SU-DHL-6 (cell line): ENCODE measurements around the gene SRL.

Source experiments
- H2AFZ ChIP-seq: fragments of 200-600 bp; sonication (generic); 2 replicates; pipeline ENCODE4 v1.6.1; 2014; ENCODE audit warnings: low read depth, mild to moderate bottlenecking, moderate library complexity, mixed read lengths, antibody characterized with exemption, low read length; ENCODE audit not compliant: severe bottlenecking
- H3F3A ChIP-seq: fragments of 200-600 bp; shearing (Covaris generic); 2 replicates; pipeline ENCODE4 v1.6.0; 2016; ENCODE audit warnings: antibody characterized with exemption, mild to moderate bottlenecking; ENCODE audit not compliant: insufficient read depth
- H3K27ac ChIP-seq: fragments of 200-600 bp; sonication (generic); 2 replicates; pipeline ENCODE4 v1.5.1; 2016; ENCODE audit warnings: low read depth, mild to moderate bottlenecking, low read length, moderate library complexity, mixed read lengths
- H3K27me3 ChIP-seq: fragments of 200-600 bp; sonication (generic), shearing (Covaris generic); 2 replicates; pipeline ENCODE4 v1.6.0; 2014; ENCODE audit warnings: mild to moderate bottlenecking, low read length
- H3K36me3 ChIP-seq: fragments of 200-600 bp; sonication (generic); 2 replicates; pipeline ENCODE4 v1.6.1; 2014; ENCODE audit warnings: mild to moderate bottlenecking, low read length, mixed read lengths
- H3K4me2 ChIP-seq: fragments of 300-600, 200-600 bp; shearing (Covaris generic), sonication (generic); 2 replicates; pipeline ENCODE4 v1.6.0; 2014; ENCODE audit warnings: low read length, low read depth, mild to moderate bottlenecking; ENCODE audit not compliant: poor library complexity, severe bottlenecking
- H3K4me3 ChIP-seq: fragments of 200-600 bp; sonication (generic); 2 replicates; pipeline ENCODE4 v1.5.1; 2014; ENCODE audit warnings: antibody characterized with exemption, low read length, mild to moderate bottlenecking, mixed read lengths; ENCODE audit not compliant: insufficient read depth, poor library complexity, severe bottlenecking
- H3K79me2 ChIP-seq: fragments of 200-600 bp; sonication (generic); 2 replicates; pipeline ENCODE4 v1.6.1; 2014; ENCODE audit warnings: mild to moderate bottlenecking, low read length, moderate library complexity; ENCODE audit not compliant: insufficient read depth
- H3K9ac ChIP-seq: fragments of 200-600 bp; sonication (generic); 2 replicates; pipeline ENCODE4 v1.7.0; 2014; ENCODE audit warnings: mild to moderate bottlenecking, low read length
- H3K9me2 ChIP-seq: fragments of 200-600 bp; sonication (generic); replicated peaks from 2 replicates; pipeline ENCODE4 v1.6.1; 2014; ENCODE audit warnings: low read length; ENCODE audit not compliant: insufficient read depth
- H3K9me3 ChIP-seq: fragments of 200-600 bp; sonication (generic); 2 replicates; pipeline ENCODE4 v1.6.1; 2014; ENCODE audit warnings: low read length, mixed read lengths; ENCODE audit not compliant: insufficient read depth
- H4K20me1 ChIP-seq: fragments of 200-600 bp; sonication (generic); 2 replicates; pipeline ENCODE4 v1.6.1; 2014; ENCODE audit warnings: low read depth, mild to moderate bottlenecking, antibody characterized with exemption, low read length, moderate library complexity, mixed read lengths
- EZH2phosphoT487 ChIP-seq: fragments of 200-600 bp; sonication (generic), shearing (Covaris generic); conservative IDR thresholded peaks from 2 replicates; pipeline ENCODE4 v1.6.1; 2018; ENCODE audit warnings: mild to moderate bottlenecking, antibody characterized with exemption, low read length, moderate library complexity, mixed read lengths
- TF ChIP-seq, protein P1 (sequence below): fragments of 200-600 bp; sonication (generic); IDR thresholded peaks from one replicate; pipeline ENCODE4 v1.5.1; 2017; ENCODE audit warnings: antibody characterized with exemption, mild to moderate bottlenecking, low read length, moderate library complexity; ENCODE audit not compliant: insufficient read depth, poor library complexity, severe bottlenecking

SRL gene

DNA sequence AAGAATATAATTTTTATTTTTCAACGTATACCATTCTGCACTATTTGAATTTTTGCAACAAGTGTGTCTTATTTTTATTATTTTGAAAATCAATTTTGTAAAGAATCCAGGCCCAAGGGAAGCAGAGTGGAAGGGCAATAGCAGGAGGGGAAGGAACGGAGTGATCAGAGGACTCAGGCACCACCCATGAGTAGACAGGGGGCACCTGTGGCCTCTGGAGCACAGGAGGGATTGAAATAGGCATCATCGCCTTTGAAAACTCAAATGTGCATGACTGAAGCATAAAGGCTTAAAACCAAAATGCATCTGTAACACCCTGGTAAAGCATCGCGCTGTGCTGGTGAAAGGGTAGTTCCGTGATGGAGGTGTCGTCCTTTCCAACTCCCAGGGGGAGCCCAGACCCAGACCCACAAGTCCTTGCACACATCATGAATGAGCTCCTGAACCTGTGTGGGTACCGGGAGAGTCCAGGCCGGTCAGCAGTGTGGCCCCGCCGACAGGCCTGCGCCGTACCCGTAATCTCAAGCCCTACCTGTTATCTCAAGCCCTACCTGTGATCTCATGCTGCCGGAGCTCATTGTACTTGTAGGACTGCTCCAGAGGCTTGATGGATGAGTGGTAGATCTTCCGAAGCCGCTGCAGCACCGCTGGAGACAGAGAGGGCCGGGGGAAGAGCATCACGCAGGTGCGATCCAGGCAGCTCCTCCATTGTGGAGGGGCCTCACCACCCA is 39.1 kb downstream of the SRL start:
- H4K20me1 ChIP-seq, result no peaks in the 10 kb centered on the region
- no peaks in the 10 kb centered on the region for H3K9me3 ChIP-seq
- TF ChIP-seq EZH2phosphoT487, result no peak
- TF ChIP-seq, protein P1, sequence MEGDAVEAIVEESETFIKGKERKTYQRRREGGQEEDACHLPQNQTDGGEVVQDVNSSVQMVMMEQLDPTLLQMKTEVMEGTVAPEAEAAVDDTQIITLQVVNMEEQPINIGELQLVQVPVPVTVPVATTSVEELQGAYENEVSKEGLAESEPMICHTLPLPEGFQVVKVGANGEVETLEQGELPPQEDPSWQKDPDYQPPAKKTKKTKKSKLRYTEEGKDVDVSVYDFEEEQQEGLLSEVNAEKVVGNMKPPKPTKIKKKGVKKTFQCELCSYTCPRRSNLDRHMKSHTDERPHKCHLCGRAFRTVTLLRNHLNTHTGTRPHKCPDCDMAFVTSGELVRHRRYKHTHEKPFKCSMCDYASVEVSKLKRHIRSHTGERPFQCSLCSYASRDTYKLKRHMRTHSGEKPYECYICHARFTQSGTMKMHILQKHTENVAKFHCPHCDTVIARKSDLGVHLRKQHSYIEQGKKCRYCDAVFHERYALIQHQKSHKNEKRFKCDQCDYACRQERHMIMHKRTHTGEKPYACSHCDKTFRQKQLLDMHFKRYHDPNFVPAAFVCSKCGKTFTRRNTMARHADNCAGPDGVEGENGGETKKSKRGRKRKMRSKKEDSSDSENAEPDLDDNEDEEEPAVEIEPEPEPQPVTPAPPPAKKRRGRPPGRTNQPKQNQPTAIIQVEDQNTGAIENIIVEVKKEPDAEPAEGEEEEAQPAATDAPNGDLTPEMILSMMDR, result no peak
- no peaks in the 10 kb centered on the region for H3K36me3 ChIP-seq
- H2AFZ ChIP-seq, result no peak overlapping the region
- no peaks in the 10 kb centered on the region for H3K9me2 ChIP-seq
- no peak overlapping the region for H3K9ac ChIP-seq
- H3F3A ChIP-seq, result no peaks in the 10 kb centered on the region
- H3K79me2 ChIP-seq, result no peaks in the 10 kb centered on the region
- no peaks in the 10 kb centered on the region for H3K27me3 ChIP-seq
- no peak overlapping the region for H3K4me3 ChIP-seq
- no peak overlapping the region for H3K27ac ChIP-seq
- no peak overlapping the region for H3K4me2 ChIP-seq

DNA sequence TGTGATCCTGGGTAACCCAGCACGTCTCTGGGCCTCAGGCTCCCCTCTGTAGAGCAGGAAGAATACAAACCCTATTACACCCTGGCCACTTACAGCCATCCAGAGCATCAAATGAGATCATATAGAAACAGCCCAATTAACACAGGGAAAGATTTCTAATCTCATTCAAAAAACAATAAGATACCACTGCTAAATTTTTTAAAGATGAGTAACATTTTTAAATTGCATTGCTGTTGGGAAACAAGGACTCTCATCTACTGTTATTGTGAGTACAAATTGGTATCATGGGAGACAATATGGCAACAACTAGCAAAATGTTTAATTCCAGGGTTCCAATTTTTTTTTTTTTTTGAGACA is 41.1 kb downstream of the SRL start:
- no peak overlapping the region for H2AFZ ChIP-seq
- H3K36me3 ChIP-seq, result no peaks in the 10 kb centered on the region
- H4K20me1 ChIP-seq, result no peaks in the 10 kb centered on the region
- no peaks in the 10 kb centered on the region for H3K27me3 ChIP-seq
- TF ChIP-seq, protein P1, result no peak
- no peak for TF ChIP-seq EZH2phosphoT487
- no peak overlapping the region for H3K4me3 ChIP-seq
- H3K9me3 ChIP-seq, result no peaks in the 10 kb centered on the region
- no peaks in the 10 kb centered on the region for H3K9me2 ChIP-seq
- H3K9ac ChIP-seq, result no peak overlapping the region
- H3F3A ChIP-seq, result no peaks in the 10 kb centered on the region
- H3K27ac ChIP-seq, result no peak overlapping the region
- H3K4me2 ChIP-seq, result no peak overlapping the region
- no peaks in the 10 kb centered on the region for H3K79me2 ChIP-seq

DNA sequence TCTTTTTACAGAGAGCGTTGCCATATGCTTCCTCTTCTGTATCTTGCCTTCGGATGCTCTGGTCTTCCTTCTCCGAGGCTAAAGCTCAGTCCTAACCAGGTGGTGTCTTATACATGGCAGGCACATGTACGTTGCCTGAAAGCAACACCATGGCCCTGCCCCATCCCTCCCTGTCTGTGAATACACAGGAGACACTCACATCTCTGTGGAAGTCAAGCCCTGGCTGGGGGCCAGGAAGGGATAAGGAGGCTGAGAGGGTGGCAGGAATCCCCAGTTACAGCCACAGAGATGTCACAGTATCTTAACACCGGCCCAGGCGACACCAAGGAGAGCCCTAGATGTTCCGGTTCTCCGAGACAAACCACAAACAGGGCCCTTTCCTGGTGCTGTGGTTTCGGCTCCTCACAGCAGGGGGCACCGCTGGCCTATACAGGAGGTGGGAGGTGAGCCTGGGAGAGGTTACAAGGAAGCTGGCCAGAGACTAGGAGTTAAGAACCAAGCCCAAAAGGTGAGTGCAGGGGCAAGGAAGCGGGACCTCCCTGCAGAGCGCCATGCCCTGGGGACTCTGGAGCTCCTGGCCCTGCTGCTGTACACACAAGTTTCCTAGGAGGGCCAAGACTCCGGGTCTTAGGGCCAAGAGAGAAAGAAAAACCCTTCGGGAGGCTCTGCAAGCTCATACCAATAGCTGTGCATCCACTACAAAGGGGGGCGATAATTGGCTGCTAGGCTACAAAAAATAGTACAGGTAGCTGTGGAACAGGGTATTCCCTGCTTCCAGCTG is 41.7 kb downstream of the SRL start:
- Histone ChIP-seq H4K20me1 (no peaks in the 10 kb centered on the region), H3K27me3 (no peaks in the 10 kb centered on the region), H3K9me2 (no peaks in the 10 kb centered on the region), H2AFZ (no peak overlapping the region), H3K4me2 (no peak overlapping the region), H3K36me3 (no peaks in the 10 kb centered on the region), H3K79me2 (no peaks in the 10 kb centered on the region), H3K9me3 (no peaks in the 10 kb centered on the region), H3K27ac (no peak overlapping the region), H3K4me3 (no peak overlapping the region), H3F3A (no peaks in the 10 kb centered on the region), H3K9ac (no peak overlapping the region)
- TF ChIP-seq, protein P1, result peak; percentile 26
- no peak for TF ChIP-seq EZH2phosphoT487
